K562 (cell line): ENCODE data around the gene ALDH16A1. TPM values are rescaled to one million over a fixed set of nuclear protein-coding genes. Genes with fewer than 3 reads are reported as not detected.

Experiments used
- ATF1 ChIP-seq, 2 experiments: fragments of 450-650 bp in 1 of 2; IDR thresholded peaks; 2 replicates each; pipeline ENCODE4 v1.6.1; 2016; ENCODE audit warnings: missing compliant biosample characterization in 1 of 2, missing genetic modification characterization in 1 of 2
- CBFA2T3 ChIP-seq: fragments of 450-650 bp; IDR thresholded peaks from 2 replicates; pipeline ENCODE4 v1.6.1; 2017
- CHCHD3 ChIP-seq: fragments of 250-450 bp; sonication (Bioruptor Pico); IDR thresholded peaks from 2 replicates; pipeline ENCODE4 v2.1.2; 2022; ENCODE audit warnings: mild to moderate bottlenecking
- DACH1 ChIP-seq: fragments of 450-650 bp; IDR thresholded peaks from 2 replicates; pipeline ENCODE4 v1.6.1; 2018; ENCODE audit not compliant: partially characterized antibody
- ERF ChIP-seq: fragments of 450-650 bp; formaldehyde crosslinking; IDR thresholded peaks from 2 replicates; pipeline ENCODE4 v1.4.0; 2020; ENCODE audit warnings: mild to moderate bottlenecking, mixed read lengths
- PHTF2 ChIP-seq: fragments of 250-450 bp; sonication (Bioruptor Pico); IDR thresholded peaks from 2 replicates; pipeline ENCODE4 v1.5.0; 2021; ENCODE audit warnings: mild to moderate bottlenecking
- SAFB ChIP-seq: fragments of 200-400 bp; formaldehyde crosslinking; IDR thresholded peaks from 2 replicates; pipeline ENCODE4 v1.6.1; 2017; ENCODE audit warnings: low read depth, low read length, borderline replicate concordance
- TAF1 ChIP-seq: IDR thresholded peaks from 2 replicates; pipeline ENCODE4 v1.6.1; 2011; ENCODE audit warnings: mild to moderate bottlenecking, low read length, moderate library complexity; ENCODE audit not compliant: insufficient read depth, control insufficient read depth, severe bottlenecking; ENCODE audit errors: extremely low read depth
- ZBTB5 ChIP-seq: fragments of 450-650 bp; IDR thresholded peaks from 2 replicates; pipeline ENCODE4 v1.6.1; 2017; ENCODE audit warnings: antibody characterized with exemption
- ZZZ3 ChIP-seq: fragments of 450-650 bp; IDR thresholded peaks from 2 replicates; pipeline ENCODE4 v1.6.1; 2016; ENCODE audit warnings: antibody characterized with exemption, mild to moderate bottlenecking, moderate library complexity
- polyA plus RNA-seq, 8 experiments: library from polyadenylated mRNA; depleted of rRNA in 4 of 8; stranded (reverse) in 5 of 8; unstranded in 3 of 8; fragments of >200 nt; fragmentation: Nextera tagmentation in 2 of 8; fragmentation: Illumina TruSeq in 1 of 8; extraction: Ambion mirVana in 2 of 8; extraction: Trizol in 1 of 8; gene quantifications; 2 replicates each; pipeline versions ENCODE4 v1.2.1 to v1.2.3, GENCODE V29; 2011 to 2014; ENCODE audit warnings: inconsistent platforms in 1 of 8, missing spikeins in 1 of 8
- total RNA-seq, 7 experiments: library from RNA; depleted of rRNA in 6 of 7; stranded (reverse); fragments of >200 nt in 6 of 7; fragmentation: Illumina TruSeq in 2 of 7; extraction: Trizol in 2 of 7; gene quantifications; 2 replicates each; pipeline versions ENCODE4 v1.2.1 to v1.2.3, GENCODE V29; 2011 to 2021; ENCODE audit warnings: low replicate concordance in 1 of 7

ALDH16A1 gene
- total and polyA plus RNA-seq, 9 of the 15 experiments (the other 6 are each of a cell fraction or from before 2014, with no cell fraction given): 2.2 to 52.2 (median 7.6) TPM

- no peak for TF ChIP-seq PHTF2 (CRISPR knock-in tag)
- no peak for TF ChIP-seq CBFA2T3
- no peak for TF ChIP-seq ATF1 (CRISPR knock-in tag; IDR thresholded peaks at IDR 0.05)
- no peak for TF ChIP-seq ATF1 (tag; IDR thresholded peaks at IDR 0.05)
- TF ChIP-seq CHCHD3 (CRISPR knock-in tag): no peak
- TF ChIP-seq ZBTB5: no peak
- no peak for TF ChIP-seq TAF1
- no peak for TF ChIP-seq SAFB
- no peak for TF ChIP-seq DACH1
- TF ChIP-seq ERF: no peak
- no peak for TF ChIP-seq ZZZ3
- TF ChIP-seq, all 486 proteins: peak for 43
These were observed 29.7 kb upstream of the ALDH16A1 start, which contains the start of gene PTH2 (continued) for GRCh38 chr19:49423071-49423984.
